NCI-H510A (cell line): Measurements from ENCODE around the gene SPRED2.

Experiments
- DNase-seq: peaks from one replicate; lab custom pipeline; 2025; lab: John Stamatoyannopoulos, UW

SPRED2 gene

GRCh38 chr2:65386989-65387388 lies 45.4 kb downstream of the SPRED2 start:
- no peak for DNase-seq

GRCh38 chr2:65386344-65386743 lies 46.1 kb downstream of the SPRED2 start:
- DNase-seq: no peak

- DNase-seq: no peak
These were observed 48.6 kb downstream of the SPRED2 start for GRCh38 chr2:65383541-65384488.

- DNase-seq: peak; percentile 50
These were observed 49.5 kb downstream of the SPRED2 start for GRCh38 chr2:65382776-65383357.

- DNase-seq: no peak
These were observed 50.1 kb downstream of the SPRED2 start for GRCh38 chr2:65382323-65382722.

GRCh38 chr2:65381607-65382051 lies 50.8 kb downstream of the SPRED2 start:
- no peak for DNase-seq

GRCh38 chr2:65380255-65380654 lies 52.1 kb downstream of the SPRED2 start:
- no peak for DNase-seq

- no peak for DNase-seq
These were observed 52.7 kb downstream of the SPRED2 start for GRCh38 chr2:65379721-65380171.

GRCh38 chr2:65379223-65379622 lies 53.2 kb downstream of the SPRED2 start:
- DNase-seq: no peak

- no peak for DNase-seq
These were observed 54.1 kb downstream of the SPRED2 start for GRCh38 chr2:65378290-65378689.

- DNase-seq: no peak
These were observed 54.7 kb downstream of the SPRED2 start for GRCh38 chr2:65377556-65378192.

- DNase-seq: no peak
These were observed 56.7 kb downstream of the SPRED2 start for GRCh38 chr2:65375723-65376122.

- DNase-seq: no peak
These were observed 57.4 kb downstream of the SPRED2 start for GRCh38 chr2:65374999-65375398.

GRCh38 chr2:65374575-65374974 lies 57.8 kb downstream of the SPRED2 start:
- DNase-seq: no peak

- no peak for DNase-seq
These were observed 59.0 kb downstream of the SPRED2 start for GRCh38 chr2:65373365-65373918.

GRCh38 chr2:65372619-65373018 lies 59.8 kb downstream of the SPRED2 start:
- no peak for DNase-seq

GRCh38 chr2:65371074-65371434 lies 61.3 kb downstream of the SPRED2 start:
- no peak for DNase-seq

GRCh38 chr2:65370387-65371073 lies 61.9 kb downstream of the SPRED2 start:
- peak; percentile 40 for DNase-seq

- no peak for DNase-seq
These were observed 62.4 kb downstream of the SPRED2 start for GRCh38 chr2:65369980-65370379.

GRCh38 chr2:65369574-65369973 lies 62.8 kb downstream of the SPRED2 start:
- DNase-seq: no peak

- DNase-seq: no peak
These were observed 63.9 kb downstream of the SPRED2 start for GRCh38 chr2:65368468-65368867.

GRCh38 chr2:65367524-65367923 lies 64.9 kb downstream of the SPRED2 start:
- no peak for DNase-seq
